Measurements from ENCODE around the gene SMPX. TPM values are rescaled to one million over a fixed set of nuclear protein-coding genes. Genes with fewer than 3 reads are reported as not detected.

SMPX gene
- total RNA-seq, 4 donors from 2014 or later, result 79.1 to 797 (median 200) TPM

- no peaks in the 10 kb centered on the region for H3K9me3 ChIP-seq
- no peak for TF ChIP-seq CTCF (IDR thresholded peaks at IDR 0.05 in 4 of 5, conservative IDR thresholded peaks at IDR 0.05 in 1 of 5)
- TF ChIP-seq POLR2A (IDR thresholded peaks at IDR 0.05), result no peak
- H3K4me3 ChIP-seq, result no peak overlapping the region
- no peak for DNase-seq
- intact Hi-C loops (cut with DNase I; ENCODE audit: low total_unique reads), result loop anchor here (5.0 kb wide), 1 partner anchor 78 kb away; the partner anchor contains the start of gene KLHL34
- H3K27me3 ChIP-seq, result no peaks in the 10 kb centered on the region
- no peak for ATAC-seq
- peaks cover 0 to 6% of the 10 kb centered on the region in 2 donors for H3K36me3 ChIP-seq
- peaks cover 7 to 10% of the 10 kb centered on the region in 2 donors for H3K4me1 ChIP-seq
- peak overlapping the region; percentile 2 to 92 (median 80) for H3K27ac ChIP-seq
- in situ Hi-C loops (cut with MboI; ENCODE audit: low sequenced_read_pairs in 4 of 4), result loop anchor here in 1 of 4 donors (25.0 kb wide), 1 partner anchor 1223 kb away; no protein-coding TSS in a partner anchor
Observed at GRCh38 chrX:21735768-21736127, 22.2 kb downstream of the SMPX start.

- no peaks in the 10 kb centered on the region for H3K9me3 ChIP-seq
- intact Hi-C loops (cut with DNase I; ENCODE audit: low total_unique reads), result loop anchor here (5.0 kb wide), 1 partner anchor 78 kb away; the partner anchor contains the start of gene KLHL34
- ATAC-seq, result no peak
- peaks cover 0 to 6% of the 10 kb centered on the region in 2 donors for H3K36me3 ChIP-seq
- no peaks in the 10 kb centered on the region for H3K27me3 ChIP-seq
- no peak for TF ChIP-seq POLR2A (IDR thresholded peaks at IDR 0.05)
- no peak for TF ChIP-seq CTCF (IDR thresholded peaks at IDR 0.05 in 4 of 5, conservative IDR thresholded peaks at IDR 0.05 in 1 of 5)
- no peak for DNase-seq
- no peak overlapping the region for H3K4me3 ChIP-seq
- peak overlapping the region; percentile 2 to 92 (median 80) for H3K27ac ChIP-seq
- in situ Hi-C loops (cut with MboI; ENCODE audit: low sequenced_read_pairs in 4 of 4), result loop anchor here in 1 of 4 donors (25.0 kb wide), 1 partner anchor 1223 kb away; no protein-coding TSS in a partner anchor
- H3K4me1 ChIP-seq, result peaks cover 6 to 8% of the 10 kb centered on the region in 2 donors
Observed at GRCh38 chrX:21735038-21735767, 22.7 kb downstream of the SMPX start.

GRCh38 chrX:21734175-21734574, 23.7 kb downstream of the SMPX start:
- H3K4me1 ChIP-seq, result peaks cover 6 to 11% of the 10 kb centered on the region in 2 donors
- H3K4me3 ChIP-seq, result no peak overlapping the region
- no peak for TF ChIP-seq CTCF (IDR thresholded peaks at IDR 0.05 in 4 of 5, conservative IDR thresholded peaks at IDR 0.05 in 1 of 5)
- no peak for TF ChIP-seq POLR2A (IDR thresholded peaks at IDR 0.05)
- in situ Hi-C loops (cut with MboI; ENCODE audit: low sequenced_read_pairs in 4 of 4) (loop anchor here in 1 of 4 donors (25.0 kb wide), 1 partner anchor 1222 kb away; no protein-coding TSS in a partner anchor), intact Hi-C loops (cut with DNase I; ENCODE audit: low total_unique reads) (no loop called here)
- ATAC-seq (no peak), DNase-seq (no peak)
- peak overlapping the region; percentile 2 to 92 (median 80) for H3K27ac ChIP-seq
- no peaks in the 10 kb centered on the region for H3K9me3 ChIP-seq
- H3K36me3 ChIP-seq, result peaks cover 0 to 6% of the 10 kb centered on the region in 2 donors
- no peaks in the 10 kb centered on the region for H3K27me3 ChIP-seq

- Histone ChIP-seq H3K4me3 (no peak overlapping the region), H3K4me1 (peaks cover 6 to 11% of the 10 kb centered on the region in 2 donors), H3K27me3 (no peaks in the 10 kb centered on the region), H3K9me3 (no peaks in the 10 kb centered on the region), H3K36me3 (peaks cover 0 to 6% of the 10 kb centered on the region in 2 donors), H3K27ac (peak overlapping the region in 1 of 4 donors; percentile 27)
- TF ChIP-seq CTCF (IDR thresholded peaks at IDR 0.05 in 4 of 5, conservative IDR thresholded peaks at IDR 0.05 in 1 of 5) (no peak), POLR2A (IDR thresholded peaks at IDR 0.05) (no peak)
- in situ Hi-C loops (cut with MboI; ENCODE audit: low sequenced_read_pairs in 4 of 4) (loop anchor here in 1 of 4 donors (25.0 kb wide), 1 partner anchor 1221 kb away; no protein-coding TSS in a partner anchor), intact Hi-C loops (cut with DNase I; ENCODE audit: low total_unique reads) (no loop called here)
- ATAC-seq (no peak), DNase-seq (no peak)
Observed at GRCh38 chrX:21733705-21734104, 24.2 kb downstream of the SMPX start.
